H1 (cell line): ENCODE measurements around the gene CTPS2. TPM values are rescaled to one million over a fixed set of nuclear protein-coding genes. Genes with fewer than 3 reads are reported as not detected.

Source experiments
- CTCF ChIA-PET: fragments of 300-600 bp; sonication (Branson Sonifier 250); formaldehyde crosslinking; loops from one replicate; lab custom pipeline; 2021; ENCODE audit not compliant: partially characterized antibody; lab: Charles Lee
- POLR2A ChIA-PET: fragments of 300-600 bp; sonication (Branson Sonifier 250); formaldehyde crosslinking; loops from one replicate; lab custom pipeline; 2021; ENCODE audit warnings: inconsistent platforms; ENCODE audit not compliant: partially characterized antibody; lab: Charles Lee
- DNase-seq, 2 experiments: peaks; one replicate each; pipeline versions ENCODE4 v3.0.0 to v3.0.0-alpha.2; 2010 to 2022; ENCODE audit warnings: low spot score in 2 of 2, low read depth in 1 of 2, mixed read lengths in 1 of 2
- FAIRE-seq: peaks from 2 replicates; lab custom pipeline; 2011; peaks lifted over from hg19 to GRCh38; lab: Jason Lieb, UNC
- H2AFZ ChIP-seq: 2 replicates; pipeline ENCODE4 v1.8.1; 2012; ENCODE audit warnings: low read length, inconsistent platforms
- H2AK5ac ChIP-seq: 2 replicates; pipeline ENCODE4 v1.6.1; 2013; ENCODE audit warnings: low read depth, low read length
- H2BK120ac ChIP-seq: replicated peaks from 2 replicates; pipeline ENCODE3; 2013; ENCODE audit warnings: low read depth, low read length, inconsistent platforms
- H2BK12ac ChIP-seq: 2 replicates; pipeline ENCODE4 v1.6.1; 2013; ENCODE audit warnings: low read depth, low read length
- H2BK15ac ChIP-seq: 2 replicates; pipeline ENCODE4 v1.6.1; 2013; ENCODE audit warnings: low read length
- H2BK20ac ChIP-seq: 2 replicates; pipeline ENCODE4 v1.6.1; 2013; ENCODE audit warnings: low read length
- H2BK5ac ChIP-seq: 2 replicates; pipeline ENCODE4 v1.6.1; 2013; ENCODE audit warnings: low read depth, low read length
- H3K14ac ChIP-seq: 2 replicates; pipeline ENCODE4 v1.6.1; 2013; ENCODE audit warnings: inconsistent platforms; ENCODE audit not compliant: insufficient read length
- H3K18ac ChIP-seq: 2 replicates; pipeline ENCODE4 v1.6.1; 2013; ENCODE audit warnings: low read length; ENCODE audit errors: extremely low read depth
- H3K23ac ChIP-seq: 2 replicates; pipeline ENCODE4 v1.6.1; 2013; ENCODE audit warnings: inconsistent platforms; ENCODE audit not compliant: insufficient read length
- H3K23me2 ChIP-seq: 2 replicates; pipeline ENCODE4 v1.6.1; 2013; ENCODE audit warnings: low read depth, low read length
- H3K27ac ChIP-seq: 2 replicates; pipeline ENCODE4 v1.6.1; 2011; ENCODE audit warnings: low read depth, low read length, inconsistent platforms
- H3K27me3 ChIP-seq, 4 experiments: replicated peaks in 1 of 4; 1 replicate in 1 of 4; 2 replicates in 3 of 4; pipeline versions ENCODE4 v1.6.1 to v1.8.1; 2011 to 2013; ENCODE audit warnings: low read length in 3 of 4, mild to moderate bottlenecking in 3 of 4, inconsistent platforms in 2 of 4, mixed read lengths in 2 of 4, moderate library complexity in 1 of 4; ENCODE audit not compliant: control insufficient read depth in 3 of 4, insufficient read depth in 3 of 4; ENCODE audit errors: extremely low read depth in 1 of 4
- H3K36me3 ChIP-seq, 4 experiments: 2 replicates each; pipeline versions ENCODE4 v1.6.1 to v1.8.1; 2011 to 2013; ENCODE audit warnings: mild to moderate bottlenecking in 4 of 4, low read length in 3 of 4, moderate library complexity in 2 of 4, control low read depth in 1 of 4, inconsistent platforms in 1 of 4; ENCODE audit not compliant: insufficient read depth in 4 of 4, control insufficient read depth in 2 of 4
- H3K4ac ChIP-seq: replicated peaks from 2 replicates; pipeline ENCODE3; 2013; ENCODE audit warnings: low read length, low read depth, mixed read lengths, inconsistent platforms; ENCODE audit not compliant: insufficient read length
- H3K4me1 ChIP-seq, 4 experiments: replicated peaks in 1 of 4; 1 replicate in 1 of 4; 2 replicates in 3 of 4; pipeline versions ENCODE4 v1.6.1 to v1.8.1; 2011 to 2013; ENCODE audit warnings: low read length in 3 of 4, inconsistent platforms in 2 of 4, mixed read lengths in 1 of 4; ENCODE audit not compliant: insufficient read depth in 4 of 4, control insufficient read depth in 3 of 4
- H3K4me2 ChIP-seq, 2 experiments: 2 replicates each; pipeline versions ENCODE4 v1.6.1 to v1.8.1; 2011 to 2013; ENCODE audit warnings: low read depth in 2 of 2, low read length in 2 of 2, control low read depth in 1 of 2, inconsistent platforms in 1 of 2, mild to moderate bottlenecking in 1 of 2; ENCODE audit not compliant: insufficient read depth in 1 of 2
- H3K4me3 ChIP-seq, 4 experiments: fragments of 200-600, 300-600 bp in 1 of 4; sonication (generic), shearing (Covaris generic), sonication (Bioruptor Twin) in 1 of 4; 2 replicates each; pipeline versions ENCODE4 v1.5.1 to v1.8.1; 2011 to 2016; ENCODE audit warnings: low read length in 4 of 4, low read depth in 3 of 4, control low read depth in 2 of 4, inconsistent platforms in 2 of 4, mild to moderate bottlenecking in 2 of 4, mixed read lengths in 1 of 4, moderate library complexity in 1 of 4; ENCODE audit not compliant: insufficient read depth in 2 of 4; ENCODE audit errors: extremely low read depth in 1 of 4
- H3K56ac ChIP-seq: replicated peaks from 2 replicates; pipeline ENCODE3; 2013; ENCODE audit warnings: low read depth, mild to moderate bottlenecking, mixed read lengths, low read length, inconsistent platforms; ENCODE audit not compliant: insufficient read length
- H3K79me1 ChIP-seq: 2 replicates; pipeline ENCODE4 v1.6.1; 2013; ENCODE audit warnings: low read depth, low read length, control low read depth
- H3K79me2 ChIP-seq, 2 experiments: 2 replicates each; pipeline versions ENCODE4 v1.6.1 to v1.8.1; 2012 to 2013; ENCODE audit warnings: low read length in 2 of 2, mild to moderate bottlenecking in 2 of 2, inconsistent platforms in 1 of 2; ENCODE audit not compliant: insufficient read depth in 2 of 2, control insufficient read depth in 1 of 2
- H3K9ac ChIP-seq, 4 experiments: replicated peaks in 1 of 4; 1 replicate in 1 of 4; 2 replicates in 3 of 4; pipeline versions ENCODE4 v1.6.1 to v1.8.1; 2011 to 2013; ENCODE audit warnings: low read depth in 3 of 4, low read length in 3 of 4, control low read depth in 2 of 4, mild to moderate bottlenecking in 2 of 4, moderate library complexity in 2 of 4, inconsistent platforms in 1 of 4; ENCODE audit errors: extremely low read depth in 1 of 4
- H3K9me3 ChIP-seq, 2 experiments: 2 replicates each; pipeline versions ENCODE4 v1.6.1 to v1.8.1; 2012 to 2013; ENCODE audit warnings: mild to moderate bottlenecking in 2 of 2, moderate library complexity in 2 of 2, control low read depth in 1 of 2, inconsistent platforms in 1 of 2, low read depth in 1 of 2, low read length in 1 of 2, mixed read lengths in 1 of 2; ENCODE audit not compliant: insufficient read depth in 2 of 2
- H4K20me1 ChIP-seq, 2 experiments: replicated peaks in 1 of 2; 2 replicates each; pipeline versions ENCODE3 to v1.8.1; 2011 to 2013; ENCODE audit warnings: inconsistent platforms in 2 of 2, low read length in 2 of 2, mild to moderate bottlenecking in 1 of 2; ENCODE audit not compliant: insufficient read depth in 2 of 2, control insufficient read depth in 1 of 2
- H4K5ac ChIP-seq: 2 replicates; pipeline ENCODE4 v1.6.1; 2013; ENCODE audit warnings: low read length, low read depth, mixed read lengths, inconsistent platforms; ENCODE audit not compliant: insufficient read length
- H4K8ac ChIP-seq: 2 replicates; pipeline ENCODE4 v1.8.0; 2013; ENCODE audit warnings: mild to moderate bottlenecking, moderate library complexity, low read length, inconsistent platforms; ENCODE audit not compliant: insufficient read depth; ENCODE audit errors: extremely low read depth
- H4K91ac ChIP-seq: replicated peaks from 2 replicates; pipeline ENCODE3; 2013; ENCODE audit warnings: low read length, mixed read lengths, inconsistent platforms; ENCODE audit not compliant: insufficient read length
- CTBP2 ChIP-seq: IDR thresholded peaks from 2 replicates; pipeline ENCODE4 v1.7.0; 2011; ENCODE audit warnings: borderline replicate concordance, mild to moderate bottlenecking, moderate library complexity, mixed read lengths, low read length; ENCODE audit not compliant: insufficient read depth, insufficient read length
- EZH2 ChIP-seq: fragments of 200-600 bp; sonication (generic); IDR thresholded peaks from 2 replicates; pipeline ENCODE4 v1.7.1; 2012; ENCODE audit warnings: low read depth, mild to moderate bottlenecking, moderate library complexity, low read length, inconsistent platforms; ENCODE audit not compliant: severe bottlenecking
- POLR2AphosphoS5 ChIP-seq: IDR thresholded peaks from 2 replicates; pipeline ENCODE4 v1.6.1; 2011; ENCODE audit warnings: low read depth, low read length
- SP1 ChIP-seq: IDR thresholded peaks from 2 replicates; pipeline ENCODE4 v1.6.1; 2011; ENCODE audit warnings: low read depth, low read length
- SP4 ChIP-seq: IDR thresholded peaks from 2 replicates; pipeline ENCODE4 v1.6.1; 2012; ENCODE audit warnings: low read length, inconsistent platforms
- TAF7 ChIP-seq: optimal IDR thresholded peaks from 2 replicates; pipeline ENCODE3; 2011; ENCODE audit warnings: low read depth, mild to moderate bottlenecking, inconsistent platforms, low read length, moderate library complexity, borderline replicate concordance
- WGBS, 2 experiments: shearing (Covaris generic) in 1 of 2; methylation state at CpG; one replicate each; pipeline versions ENCODE4 v1.1.6 to v1.1.7; 2013 to 2015; ENCODE audit warnings: low lambda C conversion rate in 2 of 2, mixed read lengths in 2 of 2, inconsistent platforms in 1 of 2, low coverage in 1 of 2, missing lambda C conversion rate in 1 of 2; ENCODE audit not compliant: insufficient replicate concordance in 2 of 2, insufficient coverage in 1 of 2, insufficient read length in 1 of 2; ENCODE audit errors: extremely low coverage in 1 of 2, missing lambda C conversion rate in 1 of 2; 5-methylcytosine and 5-hydroxymethylcytosine counted together
- polyA plus RNA-seq, 7 experiments: library from polyadenylated mRNA; depleted of rRNA in 3 of 7; stranded (reverse) in 5 of 7; unstranded in 2 of 7; fragments of >200 nt in 5 of 7; fragments of 200-250 nt in 2 of 7; gene quantifications; 1 replicate in 5 of 7; 2 replicates in 1 of 7; 4 replicates in 1 of 7; pipeline versions ENCODE4 v1.2.1 to v1.2.3, GENCODE V29; 2011 to 2013; ENCODE audit warnings: missing spikeins in 2 of 7, mixed read lengths in 2 of 7
- total RNA-seq: library from RNA; stranded (reverse); fragmentation: NEBNext Ultra II Directional; extraction: Animal tissue kit (Norgen Biotek cat#: 25700); gene quantifications from 2 replicates; pipeline ENCODE4 v1.2.1, GENCODE V29; 2021

CTPS2 gene
- total and polyA plus RNA-seq, 2 of the 8 experiments (the other 6 are each of a cell fraction or from before 2014, with no cell fraction given): 17.1 to 34.0 TPM

GRCh38 chrX:16629909-16630308 lies 82.6 kb downstream of the CTPS2 start:
- no peak overlapping the region for H4K8ac ChIP-seq
- peaks cover 1 to 9% (median 4%) of the 10 kb centered on the region in 4 experiments; a peak in 4 of 7 replicates for H3K4me1 ChIP-seq
- no peak overlapping the region for H2BK20ac ChIP-seq
- H4K5ac ChIP-seq: no peak overlapping the region
- no peaks in the 10 kb centered on the region for H3K79me2 ChIP-seq
- H2BK12ac ChIP-seq: no peak overlapping the region
- H3K27me3 ChIP-seq: no peaks in the 10 kb centered on the region; a peak in 1 of 7 replicates
- ChIA-PET POLR2A (no interaction called here), CTCF (interaction anchor here (0.7 to 1.3 kb wide), 2 partner anchors 177 to 193 kb away, joined by 3 read pairs; no protein-coding TSS in a partner anchor)
- H3K36me3 ChIP-seq: peaks cover 0 to 3% (median 0%) of the 10 kb centered on the region in 4 experiments; a peak in 3 of 8 replicates
- no peak overlapping the region for H3K4ac ChIP-seq
- no peak overlapping the region for H2BK15ac ChIP-seq
- H3K4me3 ChIP-seq: no peak overlapping the region
- H3K79me1 ChIP-seq: no peaks in the 10 kb centered on the region
- no peak overlapping the region for H3K27ac ChIP-seq
- no peak overlapping the region for H3K56ac ChIP-seq
- H2AK5ac ChIP-seq: 0 out of 2 replicates have a peak overlapping the region, but pooled peaks have one; percentile 6
- no peak overlapping the region for H2BK120ac ChIP-seq
- WGBS, 2 experiments: 63% methylated on average over 4 of the region's 4 CpGs; no CpG with 5 or more reads in 1 of the 2 experiments
- H3K23me2 ChIP-seq: no peaks in the 10 kb centered on the region
- DNase-seq (no peak), FAIRE-seq (no peak)
- H3K14ac ChIP-seq: no peak overlapping the region
- H3K9ac ChIP-seq: no peak overlapping the region
- H3K23ac ChIP-seq: no peak overlapping the region
- no peak overlapping the region for H2AFZ ChIP-seq
- H4K20me1 ChIP-seq: no peaks in the 10 kb centered on the region
- H4K91ac ChIP-seq: no peak overlapping the region
- H2BK5ac ChIP-seq: no peak overlapping the region
- peak overlapping the region; percentile 14 to 57; a peak in 3 of 4 replicates for H3K4me2 ChIP-seq
- H3K9me3 ChIP-seq: no peaks in the 10 kb centered on the region
- no peak overlapping the region for H3K18ac ChIP-seq
- TF ChIP-seq CTBP2: no peak
- no peak for TF ChIP-seq TAF7
- TF ChIP-seq EZH2: no peak
- no peak for TF ChIP-seq SP4
- no peak for TF ChIP-seq POLR2AphosphoS5
- no peak for TF ChIP-seq SP1
